Stimulated activated CD8-positive, alpha-beta memory T cell treated with anti-CD3 and anti-CD28 coated beads, Interleukin-15, amount 100 ng/mL, for 1 hour (primary cell): ENCODE measurements around the gene HGFAC.
"Not testable (repeated sequence)": the region's sequence is repeated elsewhere in the genome, so short reads cannot be mapped to it uniquely, and the experiment has no call there.

Experiments used
- DNase-seq: peaks from one replicate; pipeline ENCODE4 v3.0.0-alpha.2; 2020; ENCODE audit warnings: low read depth

HGFAC gene

GRCh38 chr4:3411190-3411589 is 30.6 kb upstream of the HGFAC start:
- not testable (repeated sequence) for DNase-seq

GRCh38 chr4:3411676-3412075 is 30.1 kb upstream of the HGFAC start:
- no peak for DNase-seq

GRCh38 chr4:3412257-3413020 is 29.3 kb upstream of the HGFAC start:
- no peak for DNase-seq

- DNase-seq, result no peak
Measured at GRCh38 chr4:3413217-3413671, 28.5 kb upstream of the HGFAC start.

GRCh38 chr4:3413675-3414420 is 27.9 kb upstream of the HGFAC start:
- DNase-seq, result no peak

GRCh38 chr4:3414421-3415279 is 27.1 kb upstream of the HGFAC start:
- no peak for DNase-seq

GRCh38 chr4:3415471-3416141 is 26.2 kb upstream of the HGFAC start:
- no peak for DNase-seq

- no peak for DNase-seq
Measured at GRCh38 chr4:3416270-3416669, 25.5 kb upstream of the HGFAC start.

- no peak for DNase-seq
Measured at GRCh38 chr4:3416821-3417221, 24.9 kb upstream of the HGFAC start.

GRCh38 chr4:3417448-3417847 is 24.3 kb upstream of the HGFAC start:
- no peak for DNase-seq

GRCh38 chr4:3418029-3418762 is 23.6 kb upstream of the HGFAC start:
- DNase-seq, result no peak

GRCh38 chr4:3419836-3420605 is 21.7 kb upstream of the HGFAC start:
- no peak for DNase-seq

- no peak for DNase-seq
Measured at GRCh38 chr4:3420606-3420955, 21.2 kb upstream of the HGFAC start.

- DNase-seq, result no peak
Measured at GRCh38 chr4:3420956-3421355, 20.8 kb upstream of the HGFAC start.

GRCh38 chr4:3421470-3421869 is 20.3 kb upstream of the HGFAC start:
- DNase-seq, result no peak

GRCh38 chr4:3422241-3422801 is 19.4 kb upstream of the HGFAC start:
- DNase-seq, result no peak

- no peak for DNase-seq
Measured at GRCh38 chr4:3422808-3423297, 18.9 kb upstream of the HGFAC start.

- no peak for DNase-seq
Measured at GRCh38 chr4:3423406-3423805, 18.4 kb upstream of the HGFAC start.

GRCh38 chr4:3423952-3424351 is 17.8 kb upstream of the HGFAC start:
- no peak for DNase-seq

- DNase-seq, result no peak
Measured at GRCh38 chr4:3424522-3425095, 17.2 kb upstream of the HGFAC start.
